SU-DHL-6 (cell line): Measurements from ENCODE around the gene HPD.
A peak's percentile ranks its signal among the peaks of the same experiment; 100 is the strongest.

ENCODE experiments used
- H2AFZ ChIP-seq: fragments of 200-600 bp; sonication (generic); 2 replicates; pipeline ENCODE4 v1.6.1; 2014; ENCODE audit warnings: low read depth, mild to moderate bottlenecking, moderate library complexity, mixed read lengths, antibody characterized with exemption, low read length; ENCODE audit not compliant: severe bottlenecking
- H3F3A ChIP-seq: fragments of 200-600 bp; shearing (Covaris generic); 2 replicates; pipeline ENCODE4 v1.6.0; 2016; ENCODE audit warnings: antibody characterized with exemption, mild to moderate bottlenecking; ENCODE audit not compliant: insufficient read depth
- H3K27ac ChIP-seq: fragments of 200-600 bp; sonication (generic); 2 replicates; pipeline ENCODE4 v1.5.1; 2016; ENCODE audit warnings: low read depth, mild to moderate bottlenecking, low read length, moderate library complexity, mixed read lengths
- H3K27me3 ChIP-seq: fragments of 200-600 bp; sonication (generic), shearing (Covaris generic); 2 replicates; pipeline ENCODE4 v1.6.0; 2014; ENCODE audit warnings: mild to moderate bottlenecking, low read length
- H3K36me3 ChIP-seq: fragments of 200-600 bp; sonication (generic); 2 replicates; pipeline ENCODE4 v1.6.1; 2014; ENCODE audit warnings: mild to moderate bottlenecking, low read length, mixed read lengths
- H3K4me2 ChIP-seq: fragments of 300-600, 200-600 bp; shearing (Covaris generic), sonication (generic); 2 replicates; pipeline ENCODE4 v1.6.0; 2014; ENCODE audit warnings: low read length, low read depth, mild to moderate bottlenecking; ENCODE audit not compliant: poor library complexity, severe bottlenecking
- H3K4me3 ChIP-seq: fragments of 200-600 bp; sonication (generic); 2 replicates; pipeline ENCODE4 v1.5.1; 2014; ENCODE audit warnings: antibody characterized with exemption, low read length, mild to moderate bottlenecking, mixed read lengths; ENCODE audit not compliant: insufficient read depth, poor library complexity, severe bottlenecking
- H3K79me2 ChIP-seq: fragments of 200-600 bp; sonication (generic); 2 replicates; pipeline ENCODE4 v1.6.1; 2014; ENCODE audit warnings: mild to moderate bottlenecking, low read length, moderate library complexity; ENCODE audit not compliant: insufficient read depth
- H3K9ac ChIP-seq: fragments of 200-600 bp; sonication (generic); 2 replicates; pipeline ENCODE4 v1.7.0; 2014; ENCODE audit warnings: mild to moderate bottlenecking, low read length
- H3K9me2 ChIP-seq: fragments of 200-600 bp; sonication (generic); replicated peaks from 2 replicates; pipeline ENCODE4 v1.6.1; 2014; ENCODE audit warnings: low read length; ENCODE audit not compliant: insufficient read depth
- H3K9me3 ChIP-seq: fragments of 200-600 bp; sonication (generic); 2 replicates; pipeline ENCODE4 v1.6.1; 2014; ENCODE audit warnings: low read length, mixed read lengths; ENCODE audit not compliant: insufficient read depth
- H4K20me1 ChIP-seq: fragments of 200-600 bp; sonication (generic); 2 replicates; pipeline ENCODE4 v1.6.1; 2014; ENCODE audit warnings: low read depth, mild to moderate bottlenecking, antibody characterized with exemption, low read length, moderate library complexity, mixed read lengths
- EZH2phosphoT487 ChIP-seq: fragments of 200-600 bp; sonication (generic), shearing (Covaris generic); conservative IDR thresholded peaks from 2 replicates; pipeline ENCODE4 v1.6.1; 2018; ENCODE audit warnings: mild to moderate bottlenecking, antibody characterized with exemption, low read length, moderate library complexity, mixed read lengths
- TF ChIP-seq, protein P1 (sequence below): fragments of 200-600 bp; sonication (generic); IDR thresholded peaks from one replicate; pipeline ENCODE4 v1.5.1; 2017; ENCODE audit warnings: antibody characterized with exemption, mild to moderate bottlenecking, low read length, moderate library complexity; ENCODE audit not compliant: insufficient read depth, poor library complexity, severe bottlenecking

Gene HPD

GRCh38 chr12:121812921-121813896 lies 45.5 kb downstream of the HPD start:
- H3K4me3 ChIP-seq: peak overlapping the region; percentile 80
- no peak overlapping the region for H2AFZ ChIP-seq
- H3K27me3 ChIP-seq: no peaks in the 10 kb centered on the region
- peak overlapping the region; percentile 73 for H3K9ac ChIP-seq
- no peak for TF ChIP-seq EZH2phosphoT487
- TF ChIP-seq, protein P1, sequence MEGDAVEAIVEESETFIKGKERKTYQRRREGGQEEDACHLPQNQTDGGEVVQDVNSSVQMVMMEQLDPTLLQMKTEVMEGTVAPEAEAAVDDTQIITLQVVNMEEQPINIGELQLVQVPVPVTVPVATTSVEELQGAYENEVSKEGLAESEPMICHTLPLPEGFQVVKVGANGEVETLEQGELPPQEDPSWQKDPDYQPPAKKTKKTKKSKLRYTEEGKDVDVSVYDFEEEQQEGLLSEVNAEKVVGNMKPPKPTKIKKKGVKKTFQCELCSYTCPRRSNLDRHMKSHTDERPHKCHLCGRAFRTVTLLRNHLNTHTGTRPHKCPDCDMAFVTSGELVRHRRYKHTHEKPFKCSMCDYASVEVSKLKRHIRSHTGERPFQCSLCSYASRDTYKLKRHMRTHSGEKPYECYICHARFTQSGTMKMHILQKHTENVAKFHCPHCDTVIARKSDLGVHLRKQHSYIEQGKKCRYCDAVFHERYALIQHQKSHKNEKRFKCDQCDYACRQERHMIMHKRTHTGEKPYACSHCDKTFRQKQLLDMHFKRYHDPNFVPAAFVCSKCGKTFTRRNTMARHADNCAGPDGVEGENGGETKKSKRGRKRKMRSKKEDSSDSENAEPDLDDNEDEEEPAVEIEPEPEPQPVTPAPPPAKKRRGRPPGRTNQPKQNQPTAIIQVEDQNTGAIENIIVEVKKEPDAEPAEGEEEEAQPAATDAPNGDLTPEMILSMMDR: no peak
- H3K9me3 ChIP-seq: no peaks in the 10 kb centered on the region
- H3K4me2 ChIP-seq: peak overlapping the region; percentile 91
- H3F3A ChIP-seq: peaks cover 13% of the 10 kb centered on the region
- H3K79me2 ChIP-seq: peaks cover 31% of the 10 kb centered on the region
- H4K20me1 ChIP-seq: no peaks in the 10 kb centered on the region
- H3K9me2 ChIP-seq: no peaks in the 10 kb centered on the region
- H3K27ac ChIP-seq: no peak overlapping the region
- H3K36me3 ChIP-seq: 0 out of 2 replicates have a peak, but pooled peaks cover 4% of the 10 kb centered on the region

- Histone ChIP-seq H3K27me3 (no peaks in the 10 kb centered on the region), H2AFZ (no peak overlapping the region), H3K4me3 (peak overlapping the region; percentile 80), H3K79me2 (peaks cover 31% of the 10 kb centered on the region), H3K9ac (peak overlapping the region; percentile 73), H4K20me1 (no peaks in the 10 kb centered on the region), H3K9me3 (no peaks in the 10 kb centered on the region), H3K36me3 (0 out of 2 replicates have a peak, but pooled peaks cover 4% of the 10 kb centered on the region), H3K27ac (peak overlapping the region; percentile 74), H3K4me2 (peak overlapping the region; percentile 91), H3K9me2 (no peaks in the 10 kb centered on the region), H3F3A (peaks cover 14% of the 10 kb centered on the region)
- TF ChIP-seq EZH2phosphoT487: no peak
- TF ChIP-seq, protein P1: no peak
Observed at GRCh38 chr12:121812320-121812871, 46.3 kb downstream of the HPD start.

DNA sequence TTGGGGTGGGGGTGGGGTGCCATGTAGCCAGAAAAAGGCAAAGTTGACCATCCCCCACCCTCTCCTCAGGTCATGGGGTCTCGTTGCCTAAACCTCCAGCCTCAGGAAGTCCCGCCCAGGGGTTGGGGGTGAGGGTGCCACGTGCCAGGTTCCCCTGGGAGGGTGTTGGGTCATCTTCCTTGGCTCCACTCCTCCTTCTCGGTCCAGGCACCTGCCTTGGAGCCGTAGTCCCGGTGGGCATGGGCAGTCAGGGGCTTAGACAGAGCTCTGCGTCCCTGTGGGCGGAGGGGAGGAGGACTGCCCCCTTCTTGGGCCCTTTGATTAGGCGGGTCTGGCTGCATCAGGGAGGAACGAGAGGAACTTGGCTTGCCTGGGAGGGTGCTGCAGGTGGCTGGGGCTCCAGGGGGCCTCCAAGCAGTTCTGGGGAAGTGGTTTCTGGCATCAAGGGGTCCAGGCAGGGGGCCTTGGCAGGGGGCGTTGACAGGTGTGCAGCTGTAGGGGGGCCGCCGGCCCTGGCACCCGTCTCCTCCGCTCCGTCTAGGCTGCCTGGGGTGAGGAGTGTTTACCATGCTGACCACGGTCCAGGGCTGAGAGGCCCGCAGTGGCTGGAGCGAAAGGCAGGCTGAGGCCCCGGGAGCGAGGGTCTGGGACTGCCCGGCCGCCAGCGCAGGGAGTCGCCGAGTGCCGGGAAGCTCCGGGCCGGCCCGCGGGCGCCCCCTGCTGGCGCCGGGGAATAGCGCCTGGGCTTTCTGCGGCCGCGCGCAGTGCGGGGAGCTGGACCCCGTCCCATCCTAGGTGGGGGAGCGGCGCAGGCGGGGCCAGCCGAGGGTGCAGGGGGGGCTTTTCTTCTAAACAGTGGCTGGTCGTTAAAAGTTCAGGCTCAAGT lies 47.0 kb downstream of the HPD start:
- peaks cover 17% of the 10 kb centered on the region for H3F3A ChIP-seq
- H3K9ac ChIP-seq: peak overlapping the region; percentile 73
- H3K4me3 ChIP-seq: peak overlapping the region; percentile 80
- no peaks in the 10 kb centered on the region for H3K9me2 ChIP-seq
- no peaks in the 10 kb centered on the region for H4K20me1 ChIP-seq
- H3K4me2 ChIP-seq: peak overlapping the region; percentile 91
- no peaks in the 10 kb centered on the region for H3K27me3 ChIP-seq
- no peaks in the 10 kb centered on the region for H3K9me3 ChIP-seq
- H3K79me2 ChIP-seq: peaks cover 35% of the 10 kb centered on the region
- H3K36me3 ChIP-seq: 0 out of 2 replicates have a peak, but pooled peaks cover 4% of the 10 kb centered on the region
- H3K27ac ChIP-seq: peak overlapping the region; percentile 74
- H2AFZ ChIP-seq: no peak overlapping the region
- TF ChIP-seq, protein P1: peak; percentile 97
- TF ChIP-seq EZH2phosphoT487: no peak
